SK-N-SH (cell line): ENCODE measurements around the gene ARHGEF12. TPM values are rescaled to one million over a fixed set of nuclear protein-coding genes. Genes with fewer than 3 reads are reported as not detected.

Experiments used
- CTCF ChIA-PET: fragments of 300-600, 350-600 bp; formaldehyde crosslinking; extraction: SDS; loops from one replicate; lab custom pipeline; 2021; lab: Yijun Ruan, JAX
- POLR2A ChIA-PET: fragments of 350-600 bp; sonication (Branson Sonifier 250); formaldehyde crosslinking; extraction: SDS; loops from one replicate; lab custom pipeline; 2020; ENCODE audit warnings: antibody characterized with exemption, inconsistent platforms; lab: Yijun Ruan, JAX
- DNase-seq: peaks from one replicate; pipeline ENCODE4 v3.0.0; 2012
- H2AFZ ChIP-seq: fragments of 200-600 bp; sonication (generic); 2 replicates; pipeline ENCODE4 v1.8.1; 2016; ENCODE audit warnings: antibody characterized with exemption, mild to moderate bottlenecking, low read depth
- H3F3A ChIP-seq: fragments of 200-600 bp; sonication (generic); replicated peaks from 2 replicates; pipeline ENCODE3; 2016; ENCODE audit warnings: antibody characterized with exemption, mild to moderate bottlenecking; ENCODE audit not compliant: insufficient read depth
- H3K27ac ChIP-seq, 2 experiments: fragments of 200-500 bp in 1 of 2; fragments of 200-600 bp in 1 of 2; sonication (Bioruptor generic) in 1 of 2; sonication (generic), shearing (Covaris generic) in 1 of 2; 2 replicates each; pipeline versions ENCODE4 v1.5.1 to v1.6.1; 2014 to 2016; ENCODE audit warnings: low read depth in 2 of 2, inconsistent platforms in 1 of 2, low read length in 1 of 2, mild to moderate bottlenecking in 1 of 2, mixed read lengths in 1 of 2
- H3K27me3 ChIP-seq: fragments of 200-600 bp; sonication (generic), shearing (Covaris generic); 2 replicates; pipeline ENCODE4 v1.6.1; 2016; ENCODE audit warnings: mixed run types; ENCODE audit not compliant: insufficient read depth
- H3K36me3 ChIP-seq, 2 experiments: fragments of 200-500 bp in 1 of 2; fragments of 200-600 bp in 1 of 2; sonication (Bioruptor generic) in 1 of 2; sonication (generic) in 1 of 2; replicated peaks in 1 of 2; 2 replicates each; pipeline versions ENCODE3 to v1.5.1; 2014 to 2016; ENCODE audit warnings: low read length in 1 of 2, mild to moderate bottlenecking in 1 of 2; ENCODE audit not compliant: insufficient read depth in 2 of 2, control insufficient read depth in 1 of 2
- H3K4me1 ChIP-seq, 2 experiments: fragments of 200-500 bp in 1 of 2; fragments of 200-600 bp in 1 of 2; sonication (Bioruptor generic) in 1 of 2; sonication (generic), shearing (Covaris generic) in 1 of 2; 2 replicates each; pipeline versions ENCODE4 v1.5.1 to v1.6.1; 2014 to 2016; ENCODE audit warnings: low read depth in 1 of 2, low read length in 1 of 2, mixed run types in 1 of 2; ENCODE audit not compliant: insufficient read depth in 2 of 2, control insufficient read depth in 1 of 2
- H3K4me2 ChIP-seq: fragments of 200-600 bp; sonication (generic), shearing (Covaris generic); 2 replicates; pipeline ENCODE4 v1.6.1; 2017; ENCODE audit warnings: mixed run types
- H3K4me3 ChIP-seq, 2 experiments: fragments of 200-500 bp in 1 of 2; fragments of 200-600 bp in 1 of 2; sonication (Bioruptor generic) in 1 of 2; sonication (generic), shearing (Covaris generic) in 1 of 2; 2 replicates each; pipeline versions ENCODE4 v1.5.1 to v1.8.1; 2014 to 2016; ENCODE audit warnings: low read depth in 2 of 2, inconsistent platforms in 1 of 2, low read length in 1 of 2, mild to moderate bottlenecking in 1 of 2, mixed read lengths in 1 of 2, moderate library complexity in 1 of 2
- H3K79me2 ChIP-seq: fragments of 200-600 bp; sonication (generic); 2 replicates; pipeline ENCODE4 v1.8.1; 2017; ENCODE audit warnings: mild to moderate bottlenecking; ENCODE audit not compliant: insufficient read depth
- H3K9ac ChIP-seq: fragments of 200-600 bp; sonication (generic); 2 replicates; pipeline ENCODE4 v1.6.1; 2017; ENCODE audit warnings: mixed run types
- H3K9me2 ChIP-seq: fragments of 200-600 bp; sonication (generic); 2 replicates; pipeline ENCODE4 v1.6.1; 2017; ENCODE audit warnings: mixed run types
- H3K9me3 ChIP-seq: fragments of 200-600 bp; sonication (generic); 2 replicates; pipeline ENCODE4 v1.6.1; 2017; ENCODE audit warnings: mixed run types, mild to moderate bottlenecking, moderate library complexity
- H4K20me1 ChIP-seq: fragments of 200-600 bp; sonication (generic); 2 replicates; pipeline ENCODE4 v1.6.1; 2017; ENCODE audit warnings: mild to moderate bottlenecking, mixed run types; ENCODE audit not compliant: insufficient read depth
- ELF1 ChIP-seq: IDR thresholded peaks from 2 replicates; pipeline ENCODE4 v1.4.0; 2012
- EP300 ChIP-seq, 2 experiments: IDR thresholded peaks; 2 replicates each; pipeline versions ENCODE4 v1.4.0 to v1.6.1; 2012; ENCODE audit warnings: borderline replicate concordance in 1 of 2, low read depth in 1 of 2, low read length in 1 of 2
- FOSL2 ChIP-seq: IDR thresholded peaks from 2 replicates; pipeline ENCODE4 v1.4.0; 2012; ENCODE audit warnings: low read depth, mild to moderate bottlenecking, moderate library complexity, borderline replicate concordance
- FOXJ3 ChIP-seq: sonication (generic); formaldehyde crosslinking; IDR thresholded peaks from 2 replicates; pipeline ENCODE4 v1.5.1; 2020; ENCODE audit warnings: mild to moderate bottlenecking, missing genetic modification reagents
- GABPA ChIP-seq: IDR thresholded peaks from 2 replicates; pipeline ENCODE4 v1.4.0; 2012; ENCODE audit warnings: low read depth, mild to moderate bottlenecking
- IRF3 ChIP-seq: fragments of 150-350 bp; IDR thresholded peaks from 2 replicates; pipeline ENCODE4 v1.6.1; 2016; ENCODE audit warnings: mild to moderate bottlenecking, low read depth, low read length
- MXI1 ChIP-seq: IDR thresholded peaks from 2 replicates; pipeline ENCODE4 v1.6.1; 2012; ENCODE audit warnings: mild to moderate bottlenecking, low read depth, low read length, improper control_type of control experiment
- POLR2AphosphoS5 ChIP-seq: IDR thresholded peaks from 2 replicates; pipeline ENCODE4 v1.6.1; 2012; ENCODE audit warnings: low read depth, low read length
- REST ChIP-seq: IDR thresholded peaks from 2 replicates; pipeline ENCODE4 v1.6.1; 2012; ENCODE audit warnings: mild to moderate bottlenecking, low read depth, low read length, moderate library complexity
- RXRA ChIP-seq: IDR thresholded peaks from 2 replicates; pipeline ENCODE4 v1.4.0; 2012; ENCODE audit warnings: low read depth, mild to moderate bottlenecking, borderline replicate concordance
- SMC3 ChIP-seq: IDR thresholded peaks from 2 replicates; pipeline ENCODE4 v1.6.1; 2012; ENCODE audit warnings: low read depth, low read length, improper control_type of control experiment
- TCF12 ChIP-seq: IDR thresholded peaks from 2 replicates; pipeline ENCODE4 v1.4.0; 2012
- TEAD4 ChIP-seq: IDR thresholded peaks from 2 replicates; pipeline ENCODE4 v1.4.0; 2012; ENCODE audit warnings: mild to moderate bottlenecking, borderline replicate concordance; ENCODE audit not compliant: insufficient read depth
- ZBTB33 ChIP-seq: IDR thresholded peaks from 2 replicates; pipeline ENCODE4 v1.4.0; 2012; ENCODE audit warnings: low read depth, borderline replicate concordance
- polyA plus RNA-seq, 3 experiments: library from polyadenylated mRNA; depleted of rRNA; stranded (reverse); fragments of >200 nt; gene quantifications; 2 replicates each; pipeline ENCODE4 v1.2.3, GENCODE V29; 2012
- TF ChIP-seq, protein P1 (sequence below): IDR thresholded peaks from 2 replicates; pipeline ENCODE4 v1.4.0; 2012; ENCODE audit warnings: low read depth, borderline replicate concordance
- TF ChIP-seq, protein P2 (sequence below): IDR thresholded peaks from 2 replicates; pipeline ENCODE4; 2012

Gene ARHGEF12
- polyA plus RNA-seq, 1 of the 3 experiments (the other 2 are of a cell fraction): 12.3 TPM

DNA sequence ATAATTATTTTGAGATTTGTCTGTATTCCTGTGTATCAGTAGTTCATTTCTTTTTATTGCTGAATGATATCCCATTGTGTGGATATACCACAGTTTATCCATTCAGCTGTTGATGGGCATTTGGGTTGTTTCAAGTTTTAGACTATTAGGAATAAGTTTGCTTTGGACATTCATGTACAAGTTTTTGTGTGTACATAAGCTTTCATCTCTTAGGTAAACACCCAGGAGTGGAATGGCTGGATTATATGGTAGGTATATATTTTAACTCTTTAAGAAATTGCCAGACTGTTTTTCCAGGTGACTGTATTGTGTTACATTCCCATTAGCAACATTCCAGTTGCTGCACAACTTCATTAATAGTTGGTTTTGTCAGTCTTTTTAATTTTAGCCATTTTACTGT is 52.0 kb downstream of the ARHGEF12 start:
- H3F3A ChIP-seq: peaks cover 8% of the 10 kb centered on the region
- no peaks in the 10 kb centered on the region for H3K9me3 ChIP-seq
- no peak for DNase-seq
- H3K9ac ChIP-seq: no peak overlapping the region
- CTCF ChIA-PET: interaction anchor here (1.0 kb wide), 1 partner anchor 54 kb away, joined by 4 read pairs; no protein-coding TSS in a partner anchor
- no peak overlapping the region for H3K27ac ChIP-seq
- peaks cover 20 to 38% of the 10 kb centered on the region in 2 experiments for H3K4me1 ChIP-seq
- H3K36me3 ChIP-seq: peaks cover 0 to under 1% of the 10 kb centered on the region in 2 experiments
- no peaks in the 10 kb centered on the region for H3K9me2 ChIP-seq
- no peaks in the 10 kb centered on the region for H3K27me3 ChIP-seq
- H3K4me3 ChIP-seq: no peak overlapping the region
- POLR2A ChIA-PET: no interaction called here
- TF ChIP-seq TEAD4 (no peak), ELF1 (no peak), MXI1 (no peak), ZBTB33 (no peak), GABPA (no peak), TCF12 (no peak), RXRA (no peak), FOXJ3 (CRISPR knock-in tag) (no peak), POLR2AphosphoS5 (no peak), SMC3 (no peak), IRF3 (no peak), REST (no peak), FOSL2 (no peak), EP300 (IDR thresholded peaks at IDR 0.05; ENCODE audit: borderline replicate concordance in 1 of 2, low read depth in 1 of 2, low read length in 1 of 2) (no peak)
- TF ChIP-seq, protein P1, sequence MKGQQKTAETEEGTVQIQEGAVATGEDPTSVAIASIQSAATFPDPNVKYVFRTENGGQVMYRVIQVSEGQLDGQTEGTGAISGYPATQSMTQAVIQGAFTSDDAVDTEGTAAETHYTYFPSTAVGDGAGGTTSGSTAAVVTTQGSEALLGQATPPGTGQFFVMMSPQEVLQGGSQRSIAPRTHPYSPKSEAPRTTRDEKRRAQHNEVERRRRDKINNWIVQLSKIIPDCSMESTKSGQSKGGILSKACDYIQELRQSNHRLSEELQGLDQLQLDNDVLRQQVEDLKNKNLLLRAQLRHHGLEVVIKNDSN: no peak
- TF ChIP-seq, protein P2, sequence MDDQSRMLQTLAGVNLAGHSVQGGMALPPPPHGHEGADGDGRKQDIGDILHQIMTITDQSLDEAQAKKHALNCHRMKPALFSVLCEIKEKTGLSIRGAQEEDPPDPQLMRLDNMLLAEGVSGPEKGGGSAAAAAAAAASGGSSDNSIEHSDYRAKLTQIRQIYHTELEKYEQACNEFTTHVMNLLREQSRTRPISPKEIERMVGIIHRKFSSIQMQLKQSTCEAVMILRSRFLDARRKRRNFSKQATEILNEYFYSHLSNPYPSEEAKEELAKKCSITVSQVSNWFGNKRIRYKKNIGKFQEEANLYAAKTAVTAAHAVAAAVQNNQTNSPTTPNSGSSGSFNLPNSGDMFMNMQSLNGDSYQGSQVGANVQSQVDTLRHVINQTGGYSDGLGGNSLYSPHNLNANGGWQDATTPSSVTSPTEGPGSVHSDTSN: no peak
- peaks cover 82% of the 10 kb centered on the region for H4K20me1 ChIP-seq
- H2AFZ ChIP-seq: no peak overlapping the region
- H3K4me2 ChIP-seq: no peak overlapping the region
- H3K79me2 ChIP-seq: peaks cover 100% of the 10 kb centered on the region
